ENCODE data around the gene RINL.
"Not testable (repeated sequence)": the region's sequence is repeated elsewhere in the genome, so short reads cannot be mapped to it uniquely, and the experiment has no call there.

RINL gene

DNA sequence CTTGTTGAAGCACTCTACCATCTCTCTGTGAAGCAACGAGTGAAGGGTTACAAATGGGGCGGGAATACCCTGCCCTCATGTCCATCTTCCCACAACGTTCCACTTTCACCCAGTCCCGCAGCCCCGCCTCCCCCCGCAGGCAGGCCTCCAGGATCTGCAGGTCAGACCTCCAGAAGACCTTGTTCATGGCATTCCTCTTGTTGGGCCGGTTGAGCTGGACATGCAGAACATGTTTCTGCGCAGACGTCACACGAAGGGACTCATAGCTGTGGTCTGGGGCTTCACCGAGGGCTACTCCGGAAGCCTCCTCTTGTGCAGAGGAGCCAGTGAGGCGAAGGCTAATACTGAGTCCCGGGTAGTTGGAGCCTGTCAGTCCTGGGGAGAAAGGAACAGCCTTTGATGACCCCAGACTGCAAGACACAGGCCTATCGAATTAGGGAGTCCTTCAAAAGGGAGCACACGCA is 46.9 kb downstream of the RINL start:
- DNase-seq, result no peak

DNA sequence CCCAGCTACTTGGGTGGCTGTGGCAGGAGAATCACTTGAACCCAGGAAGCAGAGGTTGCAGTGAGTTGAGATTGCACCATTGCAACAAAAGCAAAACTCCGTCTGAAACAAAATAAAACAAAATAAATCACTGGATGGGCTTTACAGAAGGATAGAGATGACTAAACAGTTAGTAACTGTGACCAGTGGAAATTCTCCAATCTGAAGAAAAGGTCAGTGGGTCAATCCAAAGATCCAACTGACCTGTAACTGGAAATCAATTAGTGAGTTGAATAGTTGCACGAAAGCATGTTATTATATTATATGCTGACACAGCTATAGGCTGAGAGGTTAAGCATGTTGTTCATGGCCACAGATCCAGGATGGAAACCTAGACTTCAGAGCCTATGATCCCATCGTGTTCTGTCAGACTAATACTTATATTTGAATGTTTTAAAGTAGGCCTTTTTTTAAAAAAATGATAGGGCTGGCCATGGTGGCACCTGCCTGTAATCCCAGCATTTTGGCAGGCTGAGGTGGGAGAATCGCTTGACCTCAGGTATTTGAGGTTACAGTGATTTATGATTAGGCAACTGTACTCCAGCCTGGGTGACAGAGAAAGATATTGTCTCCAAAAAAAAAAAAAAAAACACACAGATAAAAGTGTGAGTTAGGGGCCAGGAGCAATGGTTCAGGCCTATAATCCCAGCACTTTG is 47.9 kb downstream of the RINL start:
- no peak for DNase-seq

DNA sequence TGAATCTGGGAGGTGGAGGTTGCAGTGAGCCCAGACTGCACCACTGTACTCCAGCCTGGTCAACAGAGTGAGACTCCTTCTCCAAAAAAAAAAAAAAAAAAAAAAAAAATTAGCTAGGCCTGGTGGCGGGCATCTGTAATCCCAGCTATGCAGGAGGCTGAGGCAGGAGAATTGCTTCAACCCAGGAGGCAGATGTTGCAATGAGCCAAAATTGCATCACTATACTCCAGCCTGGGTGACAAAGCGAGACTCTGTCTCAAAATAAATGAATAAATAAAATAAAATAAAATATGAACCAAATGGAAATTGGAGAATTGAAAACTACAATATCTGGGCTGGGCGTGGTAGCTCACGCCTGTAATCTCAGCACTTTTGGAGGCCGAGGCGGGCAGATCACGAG is 48.9 kb downstream of the RINL start:
- DNase-seq, result not testable (repeated sequence)

DNA sequence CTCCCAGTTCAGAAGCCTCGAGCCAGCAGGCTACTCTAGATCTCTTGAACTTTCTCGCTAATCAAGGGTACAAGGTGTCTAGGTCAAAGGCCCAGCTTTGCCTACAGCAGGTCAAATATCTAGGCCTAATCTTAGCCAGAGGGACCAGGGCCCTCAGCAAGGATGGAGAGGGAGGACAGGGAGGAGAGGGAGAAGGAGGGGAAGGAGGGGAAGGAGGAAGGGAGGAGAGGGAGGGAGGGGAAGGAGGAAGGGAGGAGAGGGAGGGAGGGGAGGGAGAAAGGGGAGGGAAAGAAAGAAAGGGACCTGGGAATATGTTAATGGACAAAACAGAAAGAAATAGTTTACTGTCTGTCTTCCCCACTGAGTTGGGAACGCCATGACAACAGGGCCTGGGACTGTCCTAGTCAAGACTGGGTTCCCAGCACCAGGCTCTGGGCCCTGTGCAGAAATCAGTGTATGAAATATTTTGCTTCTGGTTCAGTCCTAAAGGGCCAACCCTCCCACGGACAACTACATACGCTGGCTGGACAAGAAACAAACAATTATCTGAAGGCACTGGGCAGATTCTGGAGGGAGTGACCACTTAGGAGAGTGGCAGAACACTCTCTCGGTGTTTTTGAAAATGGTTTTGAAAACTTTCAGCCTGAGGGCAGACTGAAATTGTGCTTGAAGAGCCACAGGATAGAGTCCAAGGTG is 51.1 kb downstream of the RINL start:
- DNase-seq, result no peak

DNA sequence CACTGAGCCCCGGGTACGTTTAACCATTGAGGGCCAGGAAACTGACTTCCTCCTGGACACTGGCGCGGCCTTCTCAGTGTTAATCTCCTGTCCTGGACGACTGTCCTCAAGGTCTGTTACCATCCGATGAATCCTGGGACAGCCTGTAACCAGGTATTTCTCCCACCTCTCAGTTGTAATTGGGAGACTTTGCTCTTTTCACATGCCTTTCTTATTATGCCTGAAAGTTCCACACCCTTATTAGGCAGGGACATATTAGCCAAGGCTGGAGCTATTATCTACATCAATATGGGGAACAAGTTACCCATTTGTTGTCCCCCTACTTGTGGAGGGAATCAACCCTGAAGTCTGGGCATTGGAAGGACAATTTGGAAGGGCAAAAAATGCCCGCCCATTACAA is 52.1 kb downstream of the RINL start:
- not testable (repeated sequence) for DNase-seq

DNA sequence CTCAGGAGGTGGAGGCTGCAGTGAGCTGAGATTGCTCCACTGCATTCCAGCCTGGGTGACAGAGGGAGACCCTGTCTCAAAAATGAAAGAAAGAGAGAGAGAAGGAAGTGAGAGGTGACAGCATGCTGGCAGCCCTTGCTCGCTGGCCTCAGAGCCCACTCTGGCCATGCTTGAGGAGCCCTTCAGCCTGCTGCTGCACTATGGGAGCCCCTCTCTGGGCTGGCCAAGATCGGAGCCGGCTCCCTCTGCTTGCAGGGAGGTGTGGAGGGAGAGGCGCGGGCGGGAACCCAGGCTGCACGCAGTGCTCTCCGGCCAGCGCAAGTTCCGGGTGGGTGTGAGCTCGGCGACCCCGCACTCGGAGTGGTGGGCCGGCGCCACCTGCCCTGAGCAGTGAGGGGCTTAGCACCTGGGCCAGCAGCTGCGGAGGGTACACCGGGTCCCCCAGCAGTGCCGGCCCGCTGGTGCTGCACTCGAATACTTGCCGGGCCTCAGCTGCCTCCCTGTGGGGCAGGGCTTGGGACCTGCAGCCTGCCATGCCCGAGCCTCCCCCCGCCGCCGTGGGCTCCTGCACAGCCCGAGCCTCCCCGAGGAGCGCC is 56.7 kb downstream of the RINL start:
- not testable (repeated sequence) for DNase-seq

DNA sequence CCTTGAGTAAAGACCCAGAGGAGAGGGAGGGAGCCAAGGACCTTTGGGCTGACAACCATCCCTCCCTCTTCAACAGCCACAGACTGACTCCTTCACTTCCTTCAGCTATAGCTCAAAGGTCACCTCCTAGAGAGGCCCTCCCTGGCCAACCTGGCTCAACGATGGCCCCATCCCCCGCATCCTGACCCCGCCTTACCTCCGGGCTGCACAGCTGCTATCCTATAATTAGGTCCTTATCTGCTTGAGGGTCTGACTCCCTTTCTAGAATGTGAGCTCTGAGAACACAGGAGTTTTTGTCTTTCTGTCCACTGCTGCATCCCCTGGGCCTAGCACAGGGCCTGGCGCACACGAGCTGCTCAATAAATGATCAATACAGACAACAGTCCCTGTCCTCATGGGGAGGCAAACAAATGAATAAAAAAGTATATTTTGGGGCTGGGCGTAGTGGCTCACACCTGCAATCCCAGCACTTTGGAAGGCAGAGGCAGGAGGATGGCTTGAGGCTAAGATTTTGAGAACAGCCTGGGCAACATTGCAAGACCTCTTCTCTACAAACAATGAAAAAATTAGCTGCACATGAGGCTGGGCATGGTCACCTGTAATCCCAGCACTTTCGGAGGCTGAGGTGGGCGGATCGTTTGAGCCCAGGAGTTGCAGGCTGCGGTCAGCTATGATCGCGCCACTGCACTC is 58.7 kb downstream of the RINL start:
- no peak for DNase-seq
